Activated naive CD4-positive, alpha-beta T cell treated with Interleukin-2 at 50 U/mL for 16 hours (primary cell): Measurements from ENCODE around the gene CPNE5.
"Not testable (repeated sequence)": the region's sequence is repeated elsewhere in the genome, so short reads cannot be mapped to it uniquely, and the experiment has no call there.

Source experiments
- DNase-seq: peaks from one replicate; pipeline ENCODE4 v3.0.0-alpha.2; 2020

Gene CPNE5

GRCh38 chr6:36738108-36738507 is 101.1 kb downstream of the CPNE5 start:
- no peak for DNase-seq

- no peak for DNase-seq
These were observed 102.0 kb downstream of the CPNE5 start for GRCh38 chr6:36737043-36737785.

- DNase-seq = peak; percentile 27
These were observed 103.9 kb downstream of the CPNE5 start for GRCh38 chr6:36735110-36736071.

GRCh38 chr6:36734486-36735060 is 104.7 kb downstream of the CPNE5 start:
- no peak for DNase-seq

GRCh38 chr6:36733300-36733699 is 105.9 kb downstream of the CPNE5 start:
- no peak for DNase-seq

GRCh38 chr6:36731622-36732310 is 107.5 kb downstream of the CPNE5 start:
- no peak for DNase-seq

GRCh38 chr6:36730424-36731380 is 108.5 kb downstream of the CPNE5 start:
- no peak for DNase-seq

GRCh38 chr6:36729161-36729524 is 110.1 kb downstream of the CPNE5 start:
- no peak for DNase-seq

GRCh38 chr6:36728289-36729160 is 110.7 kb downstream of the CPNE5 start:
- no peak for DNase-seq

- no peak for DNase-seq
These were observed 111.7 kb downstream of the CPNE5 start for GRCh38 chr6:36727505-36728021.

GRCh38 chr6:36725581-36725980 is 113.7 kb downstream of the CPNE5 start:
- no peak for DNase-seq

GRCh38 chr6:36724514-36725390 is 114.5 kb downstream of the CPNE5 start:
- peak; percentile 56 for DNase-seq

GRCh38 chr6:36723992-36724391 is 115.3 kb downstream of the CPNE5 start:
- not testable (repeated sequence) for DNase-seq

GRCh38 chr6:36722879-36723278 is 116.4 kb downstream of the CPNE5 start:
- DNase-seq = no peak

GRCh38 chr6:36722365-36722764 is 116.9 kb downstream of the CPNE5 start:
- no peak for DNase-seq

- DNase-seq = no peak
These were observed 117.7 kb downstream of the CPNE5 start for GRCh38 chr6:36721369-36722140.

- no peak for DNase-seq
These were observed 118.7 kb downstream of the CPNE5 start for GRCh38 chr6:36720251-36721141.

GRCh38 chr6:36719126-36719525 is 120.1 kb downstream of the CPNE5 start:
- no peak for DNase-seq
